ENCODE measurements around the gene RNF167.

The RNF167 gene

DNA sequence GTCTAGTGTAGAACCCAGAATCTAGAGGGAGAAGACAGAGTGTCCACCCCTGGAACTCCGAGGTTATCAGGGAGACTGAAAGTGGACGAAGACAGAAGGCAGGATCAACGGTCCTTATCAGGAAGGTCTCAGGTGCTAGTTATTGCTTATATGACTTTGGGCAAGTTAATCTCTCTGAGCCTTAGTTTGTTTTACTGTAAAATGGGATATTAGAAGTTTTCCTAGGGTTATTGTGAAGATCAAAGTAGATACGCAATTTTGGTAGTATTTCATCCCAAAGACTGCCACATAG is 1.2 kb downstream of the RNF167 start:
- TF ChIP-seq ZBTB7A (IDR thresholded peaks at IDR 0.05; ENCODE audit: low read depth) (no peak), MAX (IDR thresholded peaks at IDR 0.05) (no peak), EGR1 (IDR thresholded peaks at IDR 0.05) (no peak), EP300 (IDR thresholded peaks at IDR 0.05; ENCODE audit: borderline replicate concordance) (no peak), TCF12 (IDR thresholded peaks at IDR 0.05; ENCODE audit: low read depth) (no peak)
- TF ChIP-seq, protein P1, sequence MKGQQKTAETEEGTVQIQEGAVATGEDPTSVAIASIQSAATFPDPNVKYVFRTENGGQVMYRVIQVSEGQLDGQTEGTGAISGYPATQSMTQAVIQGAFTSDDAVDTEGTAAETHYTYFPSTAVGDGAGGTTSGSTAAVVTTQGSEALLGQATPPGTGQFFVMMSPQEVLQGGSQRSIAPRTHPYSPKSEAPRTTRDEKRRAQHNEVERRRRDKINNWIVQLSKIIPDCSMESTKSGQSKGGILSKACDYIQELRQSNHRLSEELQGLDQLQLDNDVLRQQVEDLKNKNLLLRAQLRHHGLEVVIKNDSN (IDR thresholded peaks at IDR 0.05): no peak

GRCh38 chr17:4942760-4943508 is 2.9 kb downstream of the RNF167 start:
- TF ChIP-seq, protein P2, sequence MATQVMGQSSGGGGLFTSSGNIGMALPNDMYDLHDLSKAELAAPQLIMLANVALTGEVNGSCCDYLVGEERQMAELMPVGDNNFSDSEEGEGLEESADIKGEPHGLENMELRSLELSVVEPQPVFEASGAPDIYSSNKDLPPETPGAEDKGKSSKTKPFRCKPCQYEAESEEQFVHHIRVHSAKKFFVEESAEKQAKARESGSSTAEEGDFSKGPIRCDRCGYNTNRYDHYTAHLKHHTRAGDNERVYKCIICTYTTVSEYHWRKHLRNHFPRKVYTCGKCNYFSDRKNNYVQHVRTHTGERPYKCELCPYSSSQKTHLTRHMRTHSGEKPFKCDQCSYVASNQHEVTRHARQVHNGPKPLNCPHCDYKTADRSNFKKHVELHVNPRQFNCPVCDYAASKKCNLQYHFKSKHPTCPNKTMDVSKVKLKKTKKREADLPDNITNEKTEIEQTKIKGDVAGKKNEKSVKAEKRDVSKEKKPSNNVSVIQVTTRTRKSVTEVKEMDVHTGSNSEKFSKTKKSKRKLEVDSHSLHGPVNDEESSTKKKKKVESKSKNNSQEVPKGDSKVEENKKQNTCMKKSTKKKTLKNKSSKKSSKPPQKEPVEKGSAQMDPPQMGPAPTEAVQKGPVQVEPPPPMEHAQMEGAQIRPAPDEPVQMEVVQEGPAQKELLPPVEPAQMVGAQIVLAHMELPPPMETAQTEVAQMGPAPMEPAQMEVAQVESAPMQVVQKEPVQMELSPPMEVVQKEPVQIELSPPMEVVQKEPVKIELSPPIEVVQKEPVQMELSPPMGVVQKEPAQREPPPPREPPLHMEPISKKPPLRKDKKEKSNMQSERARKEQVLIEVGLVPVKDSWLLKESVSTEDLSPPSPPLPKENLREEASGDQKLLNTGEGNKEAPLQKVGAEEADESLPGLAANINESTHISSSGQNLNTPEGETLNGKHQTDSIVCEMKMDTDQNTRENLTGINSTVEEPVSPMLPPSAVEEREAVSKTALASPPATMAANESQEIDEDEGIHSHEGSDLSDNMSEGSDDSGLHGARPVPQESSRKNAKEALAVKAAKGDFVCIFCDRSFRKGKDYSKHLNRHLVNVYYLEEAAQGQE (IDR thresholded peaks at IDR 0.05; ENCODE audit: low read depth): no peak
- no peak for TF ChIP-seq EP300 (IDR thresholded peaks at IDR 0.05; ENCODE audit: borderline replicate concordance)
- TF ChIP-seq CREB1 (IDR thresholded peaks at IDR 0.05; ENCODE audit: low read depth): no peak
- no peak for TF ChIP-seq ZBTB7A (IDR thresholded peaks at IDR 0.05; ENCODE audit: low read depth)
- TF ChIP-seq YY1 (IDR thresholded peaks at IDR 0.05; ENCODE audit: low read depth): no peak
- no peak for TF ChIP-seq TAF1 (IDR thresholded peaks at IDR 0.05; ENCODE audit: low read depth)
- TF ChIP-seq, protein P1 (IDR thresholded peaks at IDR 0.05): no peak
- no peak for TF ChIP-seq TEAD4 (IDR thresholded peaks at IDR 0.05)
- TF ChIP-seq MAX (IDR thresholded peaks at IDR 0.05): no peak
- TF ChIP-seq RAD21 (IDR thresholded peaks at IDR 0.05; ENCODE audit: low read depth): no peak
- no peak for TF ChIP-seq FOXM1 (IDR thresholded peaks at IDR 0.05; ENCODE audit: borderline replicate concordance, low read depth)
- TF ChIP-seq CEBPB (IDR thresholded peaks at IDR 0.05): no peak
- no peak for TF ChIP-seq NFIC (IDR thresholded peaks at IDR 0.05)
- no peak for TF ChIP-seq TCF12 (IDR thresholded peaks at IDR 0.05; ENCODE audit: low read depth)
- TF ChIP-seq EGR1 (IDR thresholded peaks at IDR 0.05): no peak

GRCh38 chr17:4944163-4944553 is 4.1 kb downstream of the RNF167 start:
- TF ChIP-seq, protein P1 (IDR thresholded peaks at IDR 0.05): no peak
- TF ChIP-seq TEAD4 (IDR thresholded peaks at IDR 0.05) (no peak), TCF12 (IDR thresholded peaks at IDR 0.05; ENCODE audit: low read depth) (no peak), CEBPB (IDR thresholded peaks at IDR 0.05) (no peak), EGR1 (IDR thresholded peaks at IDR 0.05) (no peak), ZBTB7A (IDR thresholded peaks at IDR 0.05; ENCODE audit: low read depth) (no peak), FOXM1 (IDR thresholded peaks at IDR 0.05; ENCODE audit: borderline replicate concordance, low read depth) (no peak), EP300 (IDR thresholded peaks at IDR 0.05; ENCODE audit: borderline replicate concordance) (no peak), RAD21 (IDR thresholded peaks at IDR 0.05; ENCODE audit: low read depth) (no peak), YY1 (IDR thresholded peaks at IDR 0.05; ENCODE audit: low read depth) (no peak), MAX (IDR thresholded peaks at IDR 0.05) (no peak), CREB1 (IDR thresholded peaks at IDR 0.05; ENCODE audit: low read depth) (no peak), TAF1 (IDR thresholded peaks at IDR 0.05; ENCODE audit: low read depth) (no peak), NFIC (IDR thresholded peaks at IDR 0.05) (no peak)
- TF ChIP-seq, protein P2 (IDR thresholded peaks at IDR 0.05; ENCODE audit: low read depth): no peak

DNA sequence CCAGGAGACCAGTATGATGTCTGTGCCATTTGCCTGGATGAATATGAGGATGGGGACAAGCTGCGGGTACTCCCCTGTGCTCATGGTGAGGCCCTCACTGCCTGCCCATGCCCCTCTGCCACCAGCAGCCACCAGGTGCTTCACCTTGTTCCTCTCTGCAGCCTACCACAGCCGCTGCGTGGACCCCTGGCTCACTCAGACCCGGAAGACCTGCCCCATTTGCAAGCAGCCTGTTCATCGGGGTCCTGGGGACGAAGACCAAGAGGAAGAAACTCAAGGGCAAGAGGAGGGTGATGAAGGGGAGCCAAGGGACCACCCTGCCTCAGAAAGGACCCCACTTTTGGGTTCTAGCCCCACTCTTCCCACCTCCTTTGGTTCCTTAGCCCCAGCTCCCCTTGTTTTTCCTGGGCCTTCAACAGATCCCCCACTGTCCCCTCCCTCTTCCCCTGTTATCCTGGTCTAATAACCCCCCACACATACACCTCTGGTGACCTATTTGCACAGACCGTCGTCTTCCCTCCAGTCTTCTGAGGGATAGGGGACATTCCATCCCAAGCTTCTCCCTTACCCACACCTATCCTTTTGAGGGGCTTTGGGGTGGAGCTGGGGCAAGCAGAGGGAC is 4.6 kb downstream of the RNF167 start:
- TF ChIP-seq EP300 (IDR thresholded peaks at IDR 0.05; ENCODE audit: borderline replicate concordance) (no peak), TAF1 (IDR thresholded peaks at IDR 0.05; ENCODE audit: low read depth) (no peak), TCF12 (IDR thresholded peaks at IDR 0.05; ENCODE audit: low read depth) (no peak), YY1 (IDR thresholded peaks at IDR 0.05; ENCODE audit: low read depth) (no peak), NFIC (IDR thresholded peaks at IDR 0.05) (no peak), EGR1 (IDR thresholded peaks at IDR 0.05) (no peak), TEAD4 (IDR thresholded peaks at IDR 0.05) (no peak), RAD21 (IDR thresholded peaks at IDR 0.05; ENCODE audit: low read depth) (no peak), FOXM1 (IDR thresholded peaks at IDR 0.05; ENCODE audit: borderline replicate concordance, low read depth) (no peak), CEBPB (IDR thresholded peaks at IDR 0.05) (no peak), CREB1 (IDR thresholded peaks at IDR 0.05; ENCODE audit: low read depth) (no peak), ZBTB7A (IDR thresholded peaks at IDR 0.05; ENCODE audit: low read depth) (no peak)
- TF ChIP-seq, protein P1 (IDR thresholded peaks at IDR 0.05): no peak
- TF ChIP-seq, protein P2 (IDR thresholded peaks at IDR 0.05; ENCODE audit: low read depth): no peak
